Stomach (tissue), 9 donors: Measurements from ENCODE around the gene MYF5. TPM values are rescaled to one million over a fixed set of nuclear protein-coding genes. Genes with fewer than 3 reads are reported as not detected.

ENCODE experiments used
- DNase-seq, 2 donors: peaks; one replicate each; pipeline versions ENCODE4 v3.0.0 to v3.0.0-alpha.2; 2013 to 2019
- H3K27ac ChIP-seq, 5 donors: fragments of 200-600 bp in 4 of 5; sonication (generic) in 4 of 5; one replicate each; pipeline ENCODE4 v1.5.1; 2013 to 2019; ENCODE audit warnings: mild to moderate bottlenecking in 1 of 5, moderate library complexity in 1 of 5
- H3K27me3 ChIP-seq, 3 donors: fragments of 200-600 bp; sonication (generic); one replicate each; pipeline ENCODE4 v1.5.1; 2017 to 2019; ENCODE audit warnings: mixed run types in 1 of 3
- H3K36me3 ChIP-seq, 4 donors: fragments of 200-600 bp; sonication (generic); 1 replicate in 3 of 4; 2 replicates in 1 of 4; pipeline ENCODE4 v1.5.1; 2016 to 2019
- H3K4me1 ChIP-seq, 4 donors: fragments of 200-600 bp; sonication (generic); one replicate each; pipeline ENCODE4 v1.5.1; 2016 to 2019
- H3K4me3 ChIP-seq, 4 donors: fragments of 200-600 bp; sonication (generic) in 3 of 4; one replicate each; pipeline ENCODE4 v1.5.1; 2016 to 2019; ENCODE audit warnings: mild to moderate bottlenecking in 1 of 4
- H3K9me3 ChIP-seq, 4 donors: fragments of 200-600 bp; sonication (generic); one replicate each; pipeline ENCODE4 v1.5.1; 2016 to 2019
- CTCF ChIP-seq, 7 experiments: fragments of 450-650 bp in 4 of 7; fragments of 200-600 bp in 3 of 7; sonication (generic) in 3 of 7; IDR thresholded peaks; one replicate each; pipeline ENCODE4 v1.5.1; 2016 to 2019; ENCODE audit warnings: antibody characterized with exemption in 7 of 7, control low read depth in 2 of 7, mild to moderate bottlenecking in 1 of 7
- EP300 ChIP-seq: sonication (generic); formaldehyde crosslinking; IDR thresholded peaks from one replicate; pipeline ENCODE4 v1.6.1; 2017; ENCODE audit warnings: antibody characterized with exemption
- POLR2A ChIP-seq, 4 donors: fragments of 450-650 bp; IDR thresholded peaks; one replicate each; pipeline ENCODE4 v1.6.1; 2016; ENCODE audit warnings: antibody characterized with exemption in 4 of 4, control low read depth in 2 of 4, mild to moderate bottlenecking in 1 of 4, moderate library complexity in 1 of 4
- POLR2AphosphoS5 ChIP-seq, 3 donors: sonication (generic); formaldehyde crosslinking; IDR thresholded peaks; one replicate each; pipeline ENCODE4 v1.6.1; 2016; ENCODE audit warnings: antibody characterized with exemption in 3 of 3
- WGBS, 5 donors: extraction: QIAGEN DNeasy Blood & Tissue Kit in 3 of 5; methylation state at CpG; one replicate each; pipeline versions ENCODE4 v1.1.5 to v1.1.7; 2013 to 2018; 5-methylcytosine and 5-hydroxymethylcytosine counted together
- intact Hi-C: fragments of 100-400 bp; cut with DNase I; formaldehyde crosslinking; loops from one replicate; pipeline ENCODE4 v1.15.1; 2023; ENCODE audit warnings: low total_unique reads
- polyA plus RNA-seq, 3 donors: library from polyadenylated mRNA; stranded (reverse); fragments of 200-250 nt; gene quantifications; one replicate each; pipeline ENCODE4 v1.2.3, GENCODE V29; 2013
- total RNA-seq, 5 donors: library from RNA; depleted of rRNA; stranded (reverse); fragments of >200 nt; gene quantifications; one replicate each; pipeline versions ENCODE4 v1.1.0 to v1.2.3, GENCODE V29; 2014 to 2016
- donor health status: healthy with polysubstance abuse.
- donor health status: Bipolar disorder and iron deficiency.
- donor health status: healthy.

Gene MYF5
- total and polyA plus RNA-seq, 8 donors = not detected

GRCh38 chr12:80702889-80703805 lies 13.6 kb upstream of the MYF5 start:
- no peaks in the 10 kb centered on the region for H3K36me3 ChIP-seq
- no peak for TF ChIP-seq POLR2A (IDR thresholded peaks at IDR 0.05)
- no peak for TF ChIP-seq EP300
- no peak for TF ChIP-seq POLR2AphosphoS5 (IDR thresholded peaks at IDR 0.05)
- no peak for TF ChIP-seq CTCF (IDR thresholded peaks at IDR 0.05)
- H3K4me3 ChIP-seq = no peak overlapping the region
- DNase-seq = no peak
- WGBS, 5 donors = 32 to 50% (median 43%) methylated on average over 12 of the region's 12 CpGs
- peaks cover 0 to 9% (median 4%) of the 10 kb centered on the region in 4 donors for H3K4me1 ChIP-seq
- peak overlapping the region in 2 of 5 donors; percentile 1 to 32 for H3K27ac ChIP-seq
- intact Hi-C loops = no loop called here
- H3K27me3 ChIP-seq = peaks cover 0 to 7% (median 5%) of the 10 kb centered on the region in 3 donors
- H3K9me3 ChIP-seq = no peaks in the 10 kb centered on the region

GRCh38 chr12:80704420-80704819 lies 12.3 kb upstream of the MYF5 start:
- WGBS, 5 donors = 63 to 79% (median 65%) methylated on average over 2 of the region's 2 CpGs
- DNase-seq = no peak
- peaks cover 0 to 17% (median 9%) of the 10 kb centered on the region in 4 donors for H3K4me1 ChIP-seq
- no peaks in the 10 kb centered on the region for H3K36me3 ChIP-seq
- H3K27ac ChIP-seq = no peak overlapping the region
- H3K4me3 ChIP-seq = no peak overlapping the region
- H3K9me3 ChIP-seq = peaks cover 0 to 7% (median 0%) of the 10 kb centered on the region in 4 donors
- peaks cover 0 to 17% (median 13%) of the 10 kb centered on the region in 3 donors for H3K27me3 ChIP-seq
- intact Hi-C loops = no loop called here
- TF ChIP-seq EP300 (no peak), CTCF (IDR thresholded peaks at IDR 0.05) (no peak), POLR2A (IDR thresholded peaks at IDR 0.05) (no peak), POLR2AphosphoS5 (IDR thresholded peaks at IDR 0.05) (no peak)

DNA sequence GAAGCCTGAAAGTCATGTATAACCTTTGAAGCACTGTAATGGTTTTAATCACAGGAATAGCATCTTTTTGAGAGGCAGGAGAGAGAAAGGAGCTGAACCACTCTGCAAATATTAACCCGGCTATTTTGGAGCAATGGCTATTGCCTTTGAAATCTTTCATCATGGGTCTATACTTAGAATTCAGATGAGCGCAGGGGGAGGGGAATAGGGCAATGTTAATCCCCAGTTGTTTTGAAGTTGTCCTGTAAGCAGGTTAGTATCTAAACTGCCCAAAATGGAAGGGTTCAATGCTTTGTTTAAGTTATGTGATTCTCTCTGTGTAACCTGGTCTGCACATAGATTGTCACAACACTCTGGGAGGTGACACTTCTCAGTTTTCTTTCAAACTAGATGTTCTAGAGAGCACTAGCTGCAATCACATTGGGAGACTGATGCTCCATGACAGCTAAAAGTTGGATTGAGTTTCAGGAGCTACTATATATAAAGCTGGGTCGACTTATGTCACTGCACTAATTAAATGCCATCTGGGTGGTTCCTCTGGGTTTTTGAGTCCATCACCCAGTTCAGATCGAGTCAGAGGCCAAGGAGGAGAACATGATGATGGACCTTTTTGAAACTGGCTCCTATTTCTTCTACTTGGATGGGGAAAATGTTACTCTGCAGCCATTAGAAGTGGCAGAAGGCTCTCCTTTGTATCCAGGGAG lies 9.4 kb upstream of the MYF5 start, which contains the start of gene MYF6:
TSS of gene MYF6 (plus strand) at position 509 of the 704 bp plus-strand sequence. CDS start at position 595, 86 bp downstream.
- H3K36me3 ChIP-seq = no peaks in the 10 kb centered on the region
- intact Hi-C loops = no loop called here
- H3K27ac ChIP-seq = no peak within 1 kb of the TSS
- TF ChIP-seq EP300 = no peak
- TF ChIP-seq POLR2AphosphoS5 (IDR thresholded peaks at IDR 0.05) = no peak
- peaks cover 0 to 29% (median 13%) of the 10 kb centered on the region in 3 donors for H3K27me3 ChIP-seq
- WGBS, 5 donors = 62 to 71% (median 68%) methylated on average over 3 to 4 of the region's 4 CpGs
- peak within 1 kb of the TSS in 3 of 4 donors; percentile 1 to 19 (median 2) for H3K4me3 ChIP-seq
- peaks cover 0 to 7% (median 0%) of the 10 kb centered on the region in 4 donors for H3K9me3 ChIP-seq
- peaks cover 0 to 17% (median 9%) of the 10 kb centered on the region in 4 donors for H3K4me1 ChIP-seq
- DNase-seq = no peak

DNA sequence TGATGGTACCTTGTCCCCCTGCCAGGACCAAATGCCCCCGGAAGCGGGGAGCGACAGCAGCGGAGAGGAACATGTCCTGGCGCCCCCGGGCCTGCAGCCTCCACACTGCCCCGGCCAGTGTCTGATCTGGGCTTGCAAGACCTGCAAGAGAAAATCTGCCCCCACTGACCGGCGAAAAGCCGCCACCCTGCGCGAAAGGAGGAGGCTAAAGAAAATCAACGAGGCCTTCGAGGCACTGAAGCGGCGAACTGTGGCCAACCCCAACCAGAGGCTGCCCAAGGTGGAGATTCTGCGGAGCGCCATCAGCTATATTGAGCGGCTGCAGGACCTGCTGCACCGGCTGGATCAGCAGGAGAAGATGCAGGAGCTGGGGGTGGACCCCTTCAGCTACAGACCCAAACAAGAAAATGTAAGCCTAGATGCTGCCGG lies 8.9 kb upstream of the MYF5 start:
- DNase-seq = no peak
- peaks cover 0 to 29% (median 13%) of the 10 kb centered on the region in 3 donors for H3K27me3 ChIP-seq
- no peak for TF ChIP-seq EP300
- TF ChIP-seq POLR2A (IDR thresholded peaks at IDR 0.05) = no peak
- no peak for TF ChIP-seq CTCF (IDR thresholded peaks at IDR 0.05)
- no peak for TF ChIP-seq POLR2AphosphoS5 (IDR thresholded peaks at IDR 0.05)
- no peaks in the 10 kb centered on the region for H3K36me3 ChIP-seq
- intact Hi-C loops = no loop called here
- WGBS, 5 donors = 42 to 61% (median 58%) methylated on average over 19 to 21 of the region's 21 CpGs
- peaks cover 0 to 14% (median 7%) of the 10 kb centered on the region in 4 donors for H3K4me1 ChIP-seq
- no peak overlapping the region for H3K27ac ChIP-seq
- peaks cover 0 to 7% (median 0%) of the 10 kb centered on the region in 4 donors for H3K9me3 ChIP-seq
- peak overlapping the region in 1 of 4 donors; percentile 19 for H3K4me3 ChIP-seq
